PC-9 (cell line): ENCODE data around the gene TRAPPC3. TPM values are rescaled to one million over a fixed set of nuclear protein-coding genes. Genes with fewer than 3 reads are reported as not detected.
A peak's percentile ranks its signal among the peaks of the same experiment; 100 is the strongest.

Source experiments
- BruUV-seq: library from RNA; stranded (reverse); fragments of 400-500 nt; replicated peaks from 2 replicates; lab custom pipeline; 2021; lab: Mats Ljungman, UMichigan
- CTCF ChIA-PET: fragments of 300-600 bp; sonication (Branson Sonifier 250); formaldehyde crosslinking; loops from one replicate; lab custom pipeline; 2022; ENCODE audit warnings: antibody characterized with exemption; lab: Charles Lee
- POLR2A ChIA-PET: fragments of 300-600 bp; sonication (Branson Sonifier 250); formaldehyde crosslinking; loops from one replicate; lab custom pipeline; 2022; ENCODE audit warnings: antibody characterized with exemption; ENCODE audit not compliant: unreplicated experiment; lab: Charles Lee
- DNase-seq, 2 experiments: peaks; one replicate each; pipeline versions ENCODE4 v3.0.0 to v3.0.0-alpha.2; 2015 to 2022; ENCODE audit warnings: mixed read lengths in 1 of 2
- H2AFZ ChIP-seq: fragments of 200-600 bp; sonication (generic); 2 replicates; pipeline ENCODE4 v1.8.1; 2017; ENCODE audit warnings: antibody characterized with exemption
- H3F3A ChIP-seq: fragments of 200-600 bp; sonication (generic); 2 replicates; pipeline ENCODE4 v1.8.1; 2017; ENCODE audit warnings: antibody characterized with exemption, mild to moderate bottlenecking, low read depth; ENCODE audit not compliant: insufficient read depth
- H3K27ac ChIP-seq: fragments of 200-600 bp; sonication (generic); 2 replicates; pipeline ENCODE4 v1.6.1; 2016; ENCODE audit warnings: mixed run types
- H3K27me3 ChIP-seq: fragments of 200-600 bp; sonication (generic); 2 replicates; pipeline ENCODE4 v1.6.1; 2016; ENCODE audit warnings: low read depth, mixed run types; ENCODE audit not compliant: insufficient read depth
- H3K36me3 ChIP-seq: fragments of 200-600 bp; sonication (generic); 2 replicates; pipeline ENCODE4 v1.6.1; 2016; ENCODE audit warnings: low read depth, mixed run types
- H3K4me1 ChIP-seq: fragments of 200-600 bp; sonication (generic); replicated peaks from 2 replicates; pipeline ENCODE4 v1.6.1; 2016; ENCODE audit warnings: mixed run types; ENCODE audit not compliant: insufficient read depth
- H3K4me2 ChIP-seq: fragments of 200-600 bp; sonication (generic); 2 replicates; pipeline ENCODE4 v1.6.1; 2017; ENCODE audit warnings: mixed run types
- H3K4me3 ChIP-seq: fragments of 200-600 bp; sonication (generic); 2 replicates; pipeline ENCODE4 v1.6.1; 2016; ENCODE audit warnings: mixed run types
- H3K79me2 ChIP-seq: fragments of 200-600 bp; sonication (generic); 2 replicates; pipeline ENCODE4 v1.6.1; 2017; ENCODE audit warnings: low read depth, mixed run types
- H3K9me2 ChIP-seq: fragments of 200-600 bp; sonication (generic); 2 replicates; pipeline ENCODE4 v1.8.1; 2017; ENCODE audit warnings: mild to moderate bottlenecking; ENCODE audit not compliant: insufficient read depth
- H3K9me3 ChIP-seq: fragments of 200-600 bp; sonication (generic); 2 replicates; pipeline ENCODE4 v1.8.1; 2016; ENCODE audit warnings: low read depth; ENCODE audit not compliant: insufficient read depth
- H4K20me1 ChIP-seq: fragments of 200-600 bp; sonication (generic); 2 replicates; pipeline ENCODE4 v1.8.1; 2017; ENCODE audit not compliant: insufficient read depth
- EZH2 ChIP-seq: fragments of 200-600 bp; sonication (generic); IDR thresholded peaks from 2 replicates; pipeline ENCODE4 v1.8.0; 2017; ENCODE audit warnings: antibody characterized with exemption, low read depth
- intact Hi-C: fragments of 100-400 bp; cut with micrococcal nuclease; formaldehyde crosslinking; loops from one replicate; pipeline ENCODE4 v1.10.0; 2022; ENCODE audit not compliant: unreplicated experiment
- total RNA-seq: library from RNA; stranded (reverse); gene quantifications from 2 replicates; pipeline ENCODE4 v1.2.3, GENCODE V29; 2021
- TF ChIP-seq, protein P1 (sequence below): fragments of 200-600 bp; sonication (generic); conservative IDR thresholded peaks from 2 replicates; pipeline ENCODE4 v1.6.1; 2017; ENCODE audit warnings: mixed run types, antibody characterized with exemption, mild to moderate bottlenecking, moderate library complexity

TRAPPC3 gene
- total RNA-seq, 1 experiment from 2014 or later = 116 TPM

DNA sequence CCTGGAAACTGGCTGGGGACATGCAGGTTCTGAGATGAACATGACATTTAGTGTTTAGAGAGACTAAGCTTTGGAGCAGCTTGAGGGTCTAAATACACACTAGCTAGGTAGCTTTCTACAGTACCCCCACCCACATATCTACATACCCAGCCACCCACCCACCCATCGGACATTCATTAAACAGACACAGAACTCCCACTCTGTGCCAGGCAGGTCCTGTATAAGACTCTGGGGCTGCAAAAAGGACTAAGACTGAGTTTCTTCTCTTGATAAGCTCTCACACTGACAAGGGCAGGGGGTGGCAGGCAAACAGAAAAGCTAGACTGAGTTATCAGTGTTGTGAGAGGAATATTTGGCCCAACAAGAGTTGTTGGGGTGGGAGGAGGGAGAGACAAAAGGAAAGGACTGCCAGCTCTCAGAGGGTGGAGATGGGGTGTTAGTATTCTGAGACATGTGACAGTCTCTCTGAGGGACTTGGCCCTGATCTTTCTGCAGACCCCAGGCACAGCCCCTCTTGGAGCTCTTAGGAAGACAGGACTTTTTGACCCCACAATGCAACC, 13.5 kb upstream of the TRAPPC3 start:
- Histone ChIP-seq H3K36me3 (no peaks in the 10 kb centered on the region), H3K79me2 (peaks cover 96% of the 10 kb centered on the region), H3K9me2 (no peaks in the 10 kb centered on the region), H3K9me3 (no peaks in the 10 kb centered on the region), H3K4me2 (peak overlapping the region; percentile 56), H3K27ac (peak overlapping the region; percentile 55), H3K4me3 (no peak overlapping the region), H3F3A (peaks cover 28% of the 10 kb centered on the region; the same call in 1 of the 2 replicates), H3K4me1 (peaks cover 46% of the 10 kb centered on the region), H4K20me1 (peaks cover 10% of the 10 kb centered on the region; the same call in 1 of the 2 replicates), H2AFZ (no peak overlapping the region), H3K27me3 (no peaks in the 10 kb centered on the region)
- CTCF ChIA-PET = interaction anchor here (1.0 to 1.4 kb wide), 3 partner anchors 13 to 26 kb away, joined by 3 to 12 read pairs (median 7); partner anchors contain the start of gene TRAPPC3
- BruUV-seq = TSS peak; percentile 3
- TF ChIP-seq, protein P1, sequence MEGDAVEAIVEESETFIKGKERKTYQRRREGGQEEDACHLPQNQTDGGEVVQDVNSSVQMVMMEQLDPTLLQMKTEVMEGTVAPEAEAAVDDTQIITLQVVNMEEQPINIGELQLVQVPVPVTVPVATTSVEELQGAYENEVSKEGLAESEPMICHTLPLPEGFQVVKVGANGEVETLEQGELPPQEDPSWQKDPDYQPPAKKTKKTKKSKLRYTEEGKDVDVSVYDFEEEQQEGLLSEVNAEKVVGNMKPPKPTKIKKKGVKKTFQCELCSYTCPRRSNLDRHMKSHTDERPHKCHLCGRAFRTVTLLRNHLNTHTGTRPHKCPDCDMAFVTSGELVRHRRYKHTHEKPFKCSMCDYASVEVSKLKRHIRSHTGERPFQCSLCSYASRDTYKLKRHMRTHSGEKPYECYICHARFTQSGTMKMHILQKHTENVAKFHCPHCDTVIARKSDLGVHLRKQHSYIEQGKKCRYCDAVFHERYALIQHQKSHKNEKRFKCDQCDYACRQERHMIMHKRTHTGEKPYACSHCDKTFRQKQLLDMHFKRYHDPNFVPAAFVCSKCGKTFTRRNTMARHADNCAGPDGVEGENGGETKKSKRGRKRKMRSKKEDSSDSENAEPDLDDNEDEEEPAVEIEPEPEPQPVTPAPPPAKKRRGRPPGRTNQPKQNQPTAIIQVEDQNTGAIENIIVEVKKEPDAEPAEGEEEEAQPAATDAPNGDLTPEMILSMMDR = no peak
- no peak for TF ChIP-seq EZH2
- intact Hi-C loops = loop anchor here (1.0 kb wide), 1 partner anchor 12 kb away; no protein-coding TSS in a partner anchor
- no peak for DNase-seq
- POLR2A ChIA-PET = interaction anchor here (0.6 to 0.7 kb wide), 4 partner anchors 11 to 695 kb away, joined by 3 to 12 read pairs (median 4); no protein-coding TSS in a partner anchor

DNA sequence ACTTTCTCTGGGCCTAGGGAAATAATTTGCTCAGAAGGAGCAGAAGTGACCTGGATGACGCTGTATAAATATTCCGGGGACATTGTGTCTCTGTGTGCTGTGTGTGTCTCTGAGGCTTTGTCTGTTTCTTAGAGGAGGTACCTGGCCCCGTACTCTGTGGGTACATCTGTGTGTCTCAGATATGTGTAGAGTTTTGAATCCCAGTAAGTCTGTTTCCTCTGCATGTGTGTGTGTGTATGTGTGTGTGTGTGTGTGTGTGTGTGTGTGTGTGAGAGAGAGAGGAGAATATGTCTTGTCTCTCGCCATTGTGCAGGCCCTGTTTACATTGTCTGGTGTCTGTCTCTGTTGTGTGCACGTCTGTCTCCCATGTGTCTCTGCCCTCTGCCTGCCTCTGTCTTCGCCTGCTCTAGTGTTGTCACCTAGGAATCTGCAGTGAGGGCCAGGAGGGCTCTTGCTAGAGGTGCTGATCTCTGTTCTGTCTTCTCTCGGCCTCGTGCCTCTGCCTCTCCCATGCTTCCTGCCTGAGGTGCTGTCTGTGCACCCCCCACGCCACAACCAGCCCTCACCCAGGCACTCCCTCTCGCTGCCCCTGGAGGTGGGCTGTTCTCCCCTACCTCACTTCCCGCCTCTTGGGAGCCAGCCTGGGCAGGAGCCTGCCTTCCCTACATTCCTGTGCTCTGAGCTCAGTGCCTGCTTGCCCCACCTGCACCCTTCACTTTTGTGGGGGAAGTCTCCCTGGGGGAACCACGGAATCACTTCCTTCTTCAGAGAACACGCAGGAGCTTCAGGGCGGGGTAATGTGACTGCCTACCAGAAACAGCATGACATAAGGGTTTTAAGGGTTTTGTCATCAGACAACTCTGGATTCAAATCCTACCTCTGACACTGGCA, 12.6 kb upstream of the TRAPPC3 start:
- no TSS peak for BruUV-seq
- no peak overlapping the region for H3K4me3 ChIP-seq
- ChIA-PET CTCF (interaction anchor here (0.6 to 1.4 kb wide), 4 partner anchors 12 to 29 kb away, joined by 3 to 12 read pairs (median 5); partner anchors contain the start of gene TRAPPC3), POLR2A (interaction anchor here (0.6 to 0.7 kb wide), 9 partner anchors 10 to 696 kb away, joined by 3 to 12 read pairs (median 3); partner anchors contain the start of gene MRPS15)
- H3K9me2 ChIP-seq = no peaks in the 10 kb centered on the region
- no peak for TF ChIP-seq EZH2
- TF ChIP-seq, protein P1 = no peak
- no peaks in the 10 kb centered on the region for H3K27me3 ChIP-seq
- H3K4me2 ChIP-seq = peak overlapping the region; percentile 56
- H3K79me2 ChIP-seq = peaks cover 96% of the 10 kb centered on the region
- no peak overlapping the region for H2AFZ ChIP-seq
- H3K4me1 ChIP-seq = peaks cover 51% of the 10 kb centered on the region
- H3K27ac ChIP-seq = peak overlapping the region; percentile 55
- no peaks in the 10 kb centered on the region for H3K36me3 ChIP-seq
- peak; percentile 82 to 90 for DNase-seq
- peaks cover 14% of the 10 kb centered on the region; the same call in 1 of the 2 replicates for H4K20me1 ChIP-seq
- H3K9me3 ChIP-seq = no peaks in the 10 kb centered on the region
- H3F3A ChIP-seq = peaks cover 28% of the 10 kb centered on the region; the same call in 1 of the 2 replicates
- intact Hi-C loops = loop anchor here (1.0 kb wide), 1 partner anchor 12 kb away; no protein-coding TSS in a partner anchor

DNA sequence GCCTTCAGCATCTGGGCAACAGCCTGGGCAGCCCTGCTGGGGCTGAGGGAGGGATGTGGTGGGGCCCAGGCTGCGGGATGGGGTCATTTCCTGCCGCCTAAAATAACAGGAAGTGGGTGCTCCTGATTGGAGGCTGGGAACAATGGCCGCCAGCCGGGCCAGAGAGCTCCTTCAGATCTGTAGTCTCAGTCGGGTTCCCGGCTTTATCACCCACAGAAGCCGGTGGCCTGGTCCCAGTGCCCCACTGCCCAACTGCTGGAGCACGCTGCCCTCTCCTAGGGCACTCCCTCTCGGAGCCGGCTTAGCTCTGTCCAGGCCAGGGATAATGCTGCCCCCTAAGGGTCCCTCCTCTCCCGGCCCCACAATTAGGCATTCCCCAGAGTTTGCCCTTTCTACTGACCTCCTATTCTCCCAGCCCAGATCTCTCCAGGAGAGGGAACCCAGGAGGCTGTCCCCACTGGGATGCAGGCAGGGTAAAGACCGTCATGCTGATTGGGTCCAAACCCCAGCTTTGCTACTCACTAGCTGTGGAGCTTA, 11.7 kb upstream of the TRAPPC3 start:
- ChIA-PET POLR2A (interaction anchor here (0.6 to 0.7 kb wide), 3 partner anchors 11 to 27 kb away, joined by 3 to 15 read pairs (median 8); no protein-coding TSS in a partner anchor), CTCF (interaction anchor here (0.5 to 1.0 kb wide), 7 partner anchors 11 to 228 kb away, joined by 3 to 13 read pairs (median 4); partner anchors contain the start of genes SH3D21 and TRAPPC3)
- Histone ChIP-seq H3K27ac (peak overlapping the region; percentile 55), H3F3A (peaks cover 28% of the 10 kb centered on the region; the same call in 1 of the 2 replicates), H3K27me3 (no peaks in the 10 kb centered on the region), H3K36me3 (no peaks in the 10 kb centered on the region), H3K9me2 (no peaks in the 10 kb centered on the region), H3K79me2 (peaks cover 99% of the 10 kb centered on the region), H4K20me1 (peaks cover 14% of the 10 kb centered on the region; the same call in 1 of the 2 replicates), H3K4me2 (peak overlapping the region; percentile 56), H3K9me3 (no peaks in the 10 kb centered on the region), H3K4me3 (no peak overlapping the region), H3K4me1 (peaks cover 51% of the 10 kb centered on the region), H2AFZ (no peak overlapping the region)
- intact Hi-C loops = no loop called here
- peak in 1 of 2 experiments; percentile 64 for DNase-seq
- BruUV-seq = no TSS peak
- TF ChIP-seq EZH2 = no peak
- TF ChIP-seq, protein P1 = no peak
